Stimulated activated CD4-positive, alpha-beta T cell treated with anti-CD3 and anti-CD28 coated beads, TNF-alpha, amount 100 ng/mL, for 24 hours (primary cell): ENCODE measurements around the gene TLE5.
"Not testable (repeated sequence)": the region's sequence is repeated elsewhere in the genome, so short reads cannot be mapped to it uniquely, and the experiment has no call there.

Source experiments
- DNase-seq, 3 experiments: peaks; one replicate each; pipeline ENCODE4 v3.0.0-alpha.2; 2020; ENCODE audit warnings: low read depth in 3 of 3

TLE5 gene

GRCh38 chr19:3061182-3062161 lies 823 bp downstream of the TLE5 start:
- DNase-seq: peak; percentile 34 to 54 (median 39)

GRCh38 chr19:3060857-3061181 lies 1.5 kb downstream of the TLE5 start:
- DNase-seq: no peak

- no peak for DNase-seq
Measured at GRCh38 chr19:3059653-3060052, 2.6 kb downstream of the TLE5 start.

- no peak for DNase-seq
Measured at GRCh38 chr19:3058821-3059314, 3.4 kb downstream of the TLE5 start.

- no peak for DNase-seq
Measured at GRCh38 chr19:3058009-3058820, 4.1 kb downstream of the TLE5 start.

- DNase-seq: no peak
Measured at GRCh38 chr19:3057275-3057714, 5.0 kb downstream of the TLE5 start.

- DNase-seq: no peak
Measured at GRCh38 chr19:3056417-3057088, 5.7 kb downstream of the TLE5 start.

GRCh38 chr19:3055741-3056416 lies 6.4 kb downstream of the TLE5 start:
- no peak for DNase-seq

GRCh38 chr19:3054972-3055740 lies 7.1 kb downstream of the TLE5 start:
- no peak for DNase-seq

- DNase-seq: no peak
Measured at GRCh38 chr19:3054265-3054971, 7.9 kb downstream of the TLE5 start.

- no peak for DNase-seq
Measured at GRCh38 chr19:3053780-3054179, 8.5 kb downstream of the TLE5 start.

- DNase-seq: no peak
Measured at GRCh38 chr19:3053218-3053621, 9.1 kb downstream of the TLE5 start.

- DNase-seq: not testable (repeated sequence)
Measured at GRCh38 chr19:3050016-3050415, 12.3 kb downstream of the TLE5 start.

- DNase-seq: no peak
Measured at GRCh38 chr19:3049089-3049488, 13.2 kb downstream of the TLE5 start.

- DNase-seq: no peak
Measured at GRCh38 chr19:3048190-3048533, 14.1 kb downstream of the TLE5 start.

GRCh38 chr19:3047496-3048189 lies 14.7 kb downstream of the TLE5 start:
- peak; percentile 33 to 66 (median 44) for DNase-seq

GRCh38 chr19:3046698-3047495 lies 15.4 kb downstream of the TLE5 start:
- no peak for DNase-seq

GRCh38 chr19:3045885-3046697 lies 16.2 kb downstream of the TLE5 start:
- no peak for DNase-seq
